Ishikawa (cell line): ENCODE results near the gene PLCB4.

Experiments
- EP300 ChIP-seq: IDR thresholded peaks from 2 replicates; pipeline ENCODE4 v1.6.1; 2012; ENCODE audit warnings: borderline replicate concordance
- TAF1 ChIP-seq: IDR thresholded peaks from 2 replicates; pipeline ENCODE4 v1.6.1; 2012; ENCODE audit warnings: low read depth, mild to moderate bottlenecking
- ZBTB7A ChIP-seq: IDR thresholded peaks from 2 replicates; pipeline ENCODE4 v1.6.1; 2012; ENCODE audit warnings: low read depth
- TF ChIP-seq, protein P1 (sequence below): IDR thresholded peaks from 2 replicates; pipeline ENCODE4 v1.6.1; 2012

- TF ChIP-seq, protein P1, sequence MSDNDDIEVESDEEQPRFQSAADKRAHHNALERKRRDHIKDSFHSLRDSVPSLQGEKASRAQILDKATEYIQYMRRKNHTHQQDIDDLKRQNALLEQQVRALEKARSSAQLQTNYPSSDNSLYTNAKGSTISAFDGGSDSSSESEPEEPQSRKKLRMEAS, result no peak
- TF ChIP-seq EP300, result no peak
- TF ChIP-seq TAF1, result no peak
- no peak for TF ChIP-seq ZBTB7A
Observed at GRCh38 chr20:9092655-9093054, 23.8 kb downstream of the PLCB4 start.
